ACC112 (cell line): ENCODE measurements around the gene KRT86.
"Not testable (repeated sequence)": the region's sequence is repeated elsewhere in the genome, so short reads cannot be mapped to it uniquely, and the experiment has no call there.

Experiments used
- H2AFZ ChIP-seq: fragments of 200-600 bp; sonication (generic); one replicate; pipeline ENCODE4 v1.6.0; 2017; ENCODE audit warnings: antibody characterized with exemption, low read length; ENCODE audit not compliant: unreplicated experiment
- H3K27ac ChIP-seq: fragments of 200-600 bp; sonication (generic); 2 replicates; pipeline ENCODE4 v1.5.1; 2014; ENCODE audit warnings: low read depth, mild to moderate bottlenecking, antibody characterized with exemption, low read length, moderate library complexity
- H3K27me3 ChIP-seq: fragments of 200-600 bp; sonication (generic); 2 replicates; pipeline ENCODE4 v1.6.1; 2014; ENCODE audit warnings: mild to moderate bottlenecking, antibody characterized with exemption, low read length, moderate library complexity, mixed read lengths; ENCODE audit not compliant: insufficient read depth
- H3K36me3 ChIP-seq: fragments of 200-600 bp; sonication (generic); 2 replicates; pipeline ENCODE4 v1.6.1; 2016; ENCODE audit warnings: mild to moderate bottlenecking, antibody characterized with exemption, low read length, moderate library complexity, mixed read lengths; ENCODE audit not compliant: insufficient read depth
- H3K4me1 ChIP-seq: fragments of 200-600 bp; sonication (generic); one replicate; pipeline ENCODE4 v1.6.1; 2016; ENCODE audit warnings: low read length, mixed read lengths; ENCODE audit not compliant: insufficient read depth, unreplicated experiment, control insufficient read depth
- H3K4me3 ChIP-seq: fragments of 200-600 bp; sonication (generic); 2 replicates; pipeline ENCODE4 v1.5.1; 2014; ENCODE audit warnings: mild to moderate bottlenecking, low read depth, low read length
- H3K79me2 ChIP-seq: fragments of 200-600 bp; sonication (generic); one replicate; pipeline ENCODE4 v1.6.0; 2016; ENCODE audit warnings: low read length; ENCODE audit not compliant: control insufficient read depth, unreplicated experiment, insufficient read depth

Gene KRT86

GRCh38 chr12:52301721-52302120 is 27.3 kb downstream of the KRT86 start:
- H2AFZ ChIP-seq, H3K36me3 ChIP-seq, H3K27ac ChIP-seq, H3K4me3 ChIP-seq, H3K4me1 ChIP-seq, H3K79me2 ChIP-seq: not testable (repeated sequence)
- peaks cover 20% of the 10 kb centered on the region for H3K27me3 ChIP-seq

GRCh38 chr12:52302242-52302914 is 27.9 kb downstream of the KRT86 start:
- H3K36me3 ChIP-seq, H3K4me3 ChIP-seq: not testable (repeated sequence)

GRCh38 chr12:52304941-52305411 is 30.5 kb downstream of the KRT86 start:
- H3K36me3 ChIP-seq, H2AFZ ChIP-seq, H3K27ac ChIP-seq, H3K4me1 ChIP-seq, H3K27me3 ChIP-seq, H3K4me3 ChIP-seq, H3K79me2 ChIP-seq: not testable (repeated sequence)

More at GRCh38 chr12:52302242-52302914, 27.9 kb downstream of the KRT86 start:
- H3K4me1 ChIP-seq, H2AFZ ChIP-seq, H3K27ac ChIP-seq, H3K79me2 ChIP-seq: not testable (repeated sequence)
- peaks cover 16% of the 10 kb centered on the region for H3K27me3 ChIP-seq

GRCh38 chr12:52305921-52306705 is 31.7 kb downstream of the KRT86 start:
- peaks cover 4% of the 10 kb centered on the region for H3K4me1 ChIP-seq
- H3K79me2 ChIP-seq: no peaks in the 10 kb centered on the region
- H3K36me3 ChIP-seq: no peaks in the 10 kb centered on the region
- peaks cover 6% of the 10 kb centered on the region for H3K27me3 ChIP-seq
- no peak overlapping the region for H2AFZ ChIP-seq
- no peak overlapping the region for H3K4me3 ChIP-seq
- H3K27ac ChIP-seq: no peak overlapping the region

GRCh38 chr12:52306731-52307130 is 32.3 kb downstream of the KRT86 start:
- H3K79me2 ChIP-seq: no peaks in the 10 kb centered on the region
- H2AFZ ChIP-seq: no peak overlapping the region
- no peak overlapping the region for H3K4me3 ChIP-seq
- H3K36me3 ChIP-seq: no peaks in the 10 kb centered on the region
- H3K27me3 ChIP-seq: peaks cover 6% of the 10 kb centered on the region
- H3K4me1 ChIP-seq: peaks cover 4% of the 10 kb centered on the region
- no peak overlapping the region for H3K27ac ChIP-seq

GRCh38 chr12:52307836-52308805 is 33.7 kb downstream of the KRT86 start:
- Histone ChIP-seq H3K27ac (no peak overlapping the region), H2AFZ (peak overlapping the region; percentile 88), H3K27me3 (peaks cover 14% of the 10 kb centered on the region)

GRCh38 chr12:52308806-52309425 is 34.5 kb downstream of the KRT86 start:
- Histone ChIP-seq H3K36me3 (no peaks in the 10 kb centered on the region), H3K27me3 (peaks cover 14% of the 10 kb centered on the region), H3K4me1 (peaks cover 4% of the 10 kb centered on the region), H3K79me2 (no peaks in the 10 kb centered on the region), H2AFZ (peak overlapping the region; percentile 88), H3K4me3 (peak overlapping the region; percentile 77), H3K27ac (no peak overlapping the region)

More at GRCh38 chr12:52307836-52308805, 33.7 kb downstream of the KRT86 start:
- peaks cover 4% of the 10 kb centered on the region for H3K4me1 ChIP-seq
- H3K36me3 ChIP-seq: no peaks in the 10 kb centered on the region
- peak overlapping the region; percentile 77 for H3K4me3 ChIP-seq
- no peaks in the 10 kb centered on the region for H3K79me2 ChIP-seq

GRCh38 chr12:52310622-52311284 is 36.3 kb downstream of the KRT86 start:
- H3K27ac ChIP-seq: no peak overlapping the region
- H3K36me3 ChIP-seq: no peaks in the 10 kb centered on the region
- H3K27me3 ChIP-seq: peaks cover 17% of the 10 kb centered on the region
- H3K79me2 ChIP-seq: no peaks in the 10 kb centered on the region
- no peak overlapping the region for H2AFZ ChIP-seq
- peaks cover 4% of the 10 kb centered on the region for H3K4me1 ChIP-seq
- no peak overlapping the region for H3K4me3 ChIP-seq

- no peak overlapping the region for H3K27ac ChIP-seq
- peaks cover 4% of the 10 kb centered on the region for H3K4me1 ChIP-seq
- peaks cover 17% of the 10 kb centered on the region for H3K27me3 ChIP-seq
- no peaks in the 10 kb centered on the region for H3K36me3 ChIP-seq
- no peak overlapping the region for H3K4me3 ChIP-seq
- no peaks in the 10 kb centered on the region for H3K79me2 ChIP-seq
- H2AFZ ChIP-seq: no peak overlapping the region
Observed at GRCh38 chr12:52311285-52311648, 36.8 kb downstream of the KRT86 start.
